ENCODE results near the gene PKNOX2.

PKNOX2 gene

DNA sequence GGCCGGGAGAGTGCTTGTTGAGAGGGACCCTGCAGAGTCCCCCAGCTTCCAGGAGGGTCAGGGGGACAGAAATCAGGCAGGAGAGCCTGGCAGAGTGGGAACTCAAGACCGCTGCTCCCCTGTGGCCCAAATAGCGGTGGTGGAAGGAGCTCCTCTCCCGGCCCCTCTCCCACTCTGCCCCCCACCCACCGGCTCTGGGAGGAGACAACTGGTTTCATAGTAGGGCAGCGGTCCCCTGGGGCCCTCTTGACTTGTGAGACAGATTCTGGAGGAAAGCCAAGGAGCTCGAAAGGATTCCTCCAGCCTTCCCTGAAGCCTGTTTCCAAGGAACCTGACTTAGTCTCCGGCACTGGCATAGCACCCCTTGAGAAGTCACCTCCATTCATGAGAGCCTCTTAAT is 10.1 kb downstream of the PKNOX2 start:
- no peak for DNase-seq

DNA sequence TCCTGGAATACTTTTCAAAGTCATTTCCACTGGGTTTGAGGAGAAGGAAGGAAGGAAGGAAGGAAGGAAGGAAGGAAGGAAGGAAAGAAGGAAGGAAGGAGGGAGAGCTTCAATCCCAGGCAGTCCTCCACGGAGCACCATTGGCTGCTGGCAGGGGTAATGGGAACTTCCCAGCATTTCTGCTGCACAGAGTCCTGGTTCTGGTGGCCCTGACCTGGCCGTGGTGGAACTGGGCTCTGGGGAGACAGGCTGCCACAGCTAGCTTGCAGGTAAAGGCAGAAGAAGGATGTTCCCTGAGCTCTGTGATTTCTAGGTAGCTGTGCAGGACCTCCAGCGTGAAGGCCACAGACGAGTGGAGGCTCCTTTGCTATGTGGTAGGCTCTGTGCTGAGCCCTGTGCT is 10.6 kb downstream of the PKNOX2 start:
- no peak for DNase-seq

DNA sequence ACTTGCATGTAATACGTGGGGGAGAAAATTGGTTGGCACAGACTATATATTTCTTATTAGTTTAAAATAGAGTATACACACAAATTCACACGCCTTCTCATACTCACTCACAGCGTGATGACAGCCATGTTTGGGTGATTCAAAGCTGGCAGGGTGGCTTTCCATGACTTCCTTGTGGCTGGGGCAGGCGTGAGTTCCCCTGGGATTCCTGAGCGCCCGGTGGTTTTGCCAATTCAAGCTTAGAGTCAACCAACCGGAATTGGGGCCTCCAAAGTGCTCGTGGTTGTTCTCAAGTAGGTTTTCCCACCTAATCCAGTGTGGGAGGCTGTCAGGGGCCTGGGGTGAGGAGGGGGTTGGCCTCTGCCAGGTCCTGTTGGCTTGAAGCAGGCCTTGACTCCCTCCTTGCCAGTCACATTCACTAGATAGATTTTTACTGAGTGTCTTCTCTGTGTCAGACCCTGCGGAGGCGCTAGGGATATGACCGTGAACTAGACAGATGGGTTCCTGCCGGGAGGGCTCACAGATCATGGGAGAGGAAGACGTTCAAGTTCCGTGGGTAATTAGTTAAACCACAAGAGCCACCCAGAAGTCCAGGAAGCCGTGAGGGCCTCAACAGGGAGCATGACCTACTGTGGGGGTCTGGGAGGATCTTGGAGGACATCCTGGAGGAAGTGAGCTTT is 11.5 kb downstream of the PKNOX2 start:
- DNase-seq, result no peak

DNA sequence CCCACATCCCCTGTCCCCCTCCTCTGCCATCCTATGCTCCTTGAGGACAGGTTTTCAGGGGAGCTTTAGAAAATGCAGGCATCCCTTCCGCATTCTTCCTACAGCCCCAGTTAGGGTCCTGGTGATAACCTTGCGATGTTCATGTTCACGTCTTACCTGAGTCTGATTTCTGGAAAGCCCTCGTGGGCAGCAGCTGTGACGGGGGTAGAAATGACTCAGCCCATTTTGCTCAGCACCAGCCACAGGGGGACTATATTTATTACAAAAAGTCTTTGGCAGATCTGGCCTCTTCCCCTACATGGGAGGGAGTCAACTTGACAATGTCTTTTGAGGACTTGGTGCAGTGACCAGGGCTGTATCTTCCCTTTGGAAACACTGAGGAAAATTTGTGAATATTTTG is 12.3 kb downstream of the PKNOX2 start:
- DNase-seq, result no peak

DNA sequence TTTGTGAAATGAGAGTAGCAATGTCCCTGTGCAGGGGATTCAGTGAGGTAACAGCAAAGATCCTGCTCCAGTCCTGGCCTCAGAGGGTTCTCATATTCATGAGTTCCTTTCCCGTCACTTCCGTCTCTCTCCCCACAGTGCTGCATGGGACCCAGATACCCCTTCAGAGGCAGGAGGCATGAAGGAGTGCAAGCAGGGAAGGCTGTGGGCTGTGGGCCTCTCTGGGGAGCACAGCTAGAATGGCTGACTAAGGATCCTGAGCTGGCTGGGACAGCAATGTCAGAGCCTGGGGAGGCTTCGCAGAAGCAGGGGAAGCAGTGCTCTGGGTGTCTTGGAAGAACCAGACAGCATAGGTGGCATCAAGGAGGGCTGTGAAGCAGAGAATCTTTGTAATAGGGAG is 13.0 kb downstream of the PKNOX2 start:
- DNase-seq, result no peak

DNA sequence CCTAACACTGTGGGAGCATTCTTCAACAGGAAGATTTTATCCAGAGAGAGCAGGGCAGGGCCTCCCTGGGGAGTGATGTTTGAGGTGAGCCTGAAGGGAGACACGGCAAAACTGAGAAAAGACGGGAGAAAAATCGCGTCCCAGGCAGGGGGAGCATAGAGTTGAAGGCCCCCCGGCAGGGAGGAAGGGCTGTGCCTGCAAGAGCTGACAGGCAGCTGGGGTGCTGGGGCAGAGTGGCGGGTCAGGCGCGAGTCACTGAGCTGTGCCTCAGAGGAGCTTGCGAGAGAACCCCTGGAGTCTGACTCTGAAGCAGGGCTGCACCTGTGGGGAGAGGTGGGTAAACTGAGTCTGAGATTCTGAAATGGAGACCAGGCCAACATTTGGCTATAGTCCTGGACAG is 14.8 kb downstream of the PKNOX2 start:
- DNase-seq, result no peak

DNA sequence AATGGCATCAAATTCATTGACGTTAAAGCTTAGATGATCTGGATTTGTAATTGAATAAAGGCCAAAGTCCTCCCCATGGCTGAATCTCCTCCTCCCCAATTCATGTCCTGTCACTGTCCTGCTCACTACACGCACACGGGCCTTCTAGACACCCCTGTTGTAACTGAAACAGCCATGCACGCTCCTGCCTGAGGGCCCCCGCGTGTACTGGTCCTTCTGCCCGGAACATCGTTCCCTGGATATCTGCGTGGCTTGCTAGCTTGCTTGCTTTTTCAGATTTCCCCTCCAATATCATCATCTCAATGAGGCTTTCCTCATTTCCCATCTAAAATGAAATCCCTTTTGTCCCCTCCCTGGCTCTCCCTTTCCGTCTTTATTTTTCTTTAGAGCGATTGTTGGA is 15.3 kb downstream of the PKNOX2 start:
- DNase-seq, result no peak

DNA sequence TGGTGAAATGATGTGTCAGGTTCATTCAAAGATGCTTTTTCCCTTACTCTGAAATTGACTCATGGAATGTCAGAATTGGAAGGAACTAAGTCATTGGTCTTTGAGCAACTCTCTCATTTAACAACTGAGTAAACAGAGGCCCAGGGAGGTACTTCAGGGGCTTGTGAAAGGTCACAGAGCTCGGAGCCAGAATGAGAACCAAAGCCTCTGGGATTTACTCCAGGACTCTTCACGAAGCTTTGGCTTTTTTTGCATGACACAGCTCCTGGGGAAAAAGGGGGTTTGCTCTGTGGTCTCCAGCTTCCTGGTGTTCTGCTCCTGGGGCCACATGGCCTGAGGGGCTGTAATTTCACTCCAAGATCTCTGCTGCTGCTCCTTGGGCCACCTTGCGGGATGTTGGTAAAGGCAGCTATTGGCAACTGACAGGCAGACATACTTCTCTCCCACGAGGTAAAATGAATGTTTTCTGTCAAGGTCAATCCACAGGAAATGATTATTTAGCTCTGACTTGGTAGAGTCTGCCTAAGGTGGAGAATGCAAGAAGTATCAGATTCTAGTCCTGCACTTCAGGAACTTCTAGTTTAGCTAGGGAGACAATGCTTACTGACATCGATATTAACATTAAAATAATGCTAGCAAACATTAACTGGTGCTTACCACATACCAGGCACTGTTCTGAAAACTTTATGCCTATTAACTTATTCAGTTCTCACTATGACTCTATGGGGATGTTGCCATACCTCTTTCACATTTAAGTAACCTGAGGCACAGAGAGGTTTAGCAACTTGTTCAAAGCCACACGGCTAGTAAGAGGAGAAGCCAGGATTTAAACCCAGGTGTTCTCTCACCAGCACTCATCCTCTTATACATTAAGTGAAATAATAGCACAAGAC is 16.1 kb downstream of the PKNOX2 start:
- DNase-seq, result peak; percentile 47

DNA sequence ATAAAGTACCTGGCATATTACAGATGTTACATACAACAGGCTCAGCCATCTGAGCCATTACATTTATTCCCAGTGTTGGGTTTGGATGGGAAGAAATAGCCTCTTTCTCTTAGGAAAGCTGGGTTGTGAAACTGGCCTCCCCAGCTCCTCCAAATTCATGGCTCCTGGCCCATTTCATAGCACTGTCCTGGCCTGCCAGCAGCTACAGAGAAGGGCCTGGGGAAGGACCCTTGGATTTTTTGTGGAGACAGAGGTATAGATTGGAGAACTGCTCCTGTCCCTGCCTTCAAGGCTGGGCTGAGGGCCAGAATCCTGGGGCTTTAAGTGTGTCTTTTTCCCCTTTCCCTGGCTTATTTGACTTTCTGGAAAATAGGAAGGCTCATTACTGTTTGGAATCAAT is 18.0 kb downstream of the PKNOX2 start:
- no peak for DNase-seq

DNA sequence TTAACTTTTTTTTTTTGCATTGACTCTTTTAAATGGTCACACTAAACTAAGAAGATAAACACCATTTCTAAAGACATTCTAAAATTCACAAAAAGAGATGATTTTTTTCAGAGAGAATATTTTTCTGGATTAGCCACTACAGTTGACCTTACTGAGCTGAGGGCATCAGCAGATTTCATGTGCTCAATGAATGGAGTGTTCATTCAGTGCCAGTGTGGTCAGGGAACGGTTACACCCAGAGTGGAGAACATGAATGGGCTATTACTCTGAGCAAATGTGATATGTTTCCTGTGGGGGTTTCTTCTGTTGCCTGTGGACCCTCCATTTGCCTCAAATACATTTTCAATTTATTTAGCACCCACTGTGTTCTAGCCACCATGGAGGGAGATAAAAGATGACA is 19.1 kb downstream of the PKNOX2 start:
- DNase-seq, result no peak

DNA sequence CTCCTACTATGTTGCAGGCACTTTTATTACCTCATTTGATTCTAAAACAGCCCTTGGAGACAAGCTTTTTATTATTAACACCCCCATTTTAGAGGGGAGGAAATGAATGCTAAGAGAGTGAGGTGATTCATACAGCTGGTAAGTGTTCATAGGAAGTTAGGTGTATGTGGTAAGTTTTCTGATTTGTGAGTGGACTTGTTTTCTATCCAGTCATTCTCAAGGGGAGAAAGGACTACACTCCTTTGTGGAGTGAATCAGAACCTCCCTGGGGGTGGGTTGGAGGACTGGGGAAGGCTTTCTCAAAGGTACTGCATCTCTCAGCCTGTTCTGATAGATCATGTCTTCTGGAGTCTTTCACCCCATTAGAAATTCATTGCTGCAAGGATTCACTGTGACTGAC is 23.5 kb downstream of the PKNOX2 start:
- no peak for DNase-seq

DNA sequence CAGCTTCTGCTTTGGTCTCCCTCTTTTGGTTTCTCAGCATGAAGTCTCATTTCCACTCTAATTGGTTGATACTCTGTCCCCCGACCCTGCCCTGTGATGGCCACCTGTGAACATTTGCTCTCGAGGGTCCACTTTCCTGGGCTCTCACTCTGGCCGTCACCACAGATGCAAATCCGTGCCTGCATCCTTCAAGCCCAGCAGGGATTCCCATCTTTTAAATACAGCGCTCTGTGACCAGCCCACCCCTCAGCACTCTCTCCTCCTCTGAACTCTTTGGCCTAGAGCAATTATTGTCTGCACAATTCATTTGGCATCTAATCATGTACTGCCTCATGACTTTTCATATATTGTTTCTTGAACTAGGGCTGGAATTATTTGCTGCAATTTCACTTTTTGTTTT is 26.0 kb downstream of the PKNOX2 start:
- no peak for DNase-seq

DNA sequence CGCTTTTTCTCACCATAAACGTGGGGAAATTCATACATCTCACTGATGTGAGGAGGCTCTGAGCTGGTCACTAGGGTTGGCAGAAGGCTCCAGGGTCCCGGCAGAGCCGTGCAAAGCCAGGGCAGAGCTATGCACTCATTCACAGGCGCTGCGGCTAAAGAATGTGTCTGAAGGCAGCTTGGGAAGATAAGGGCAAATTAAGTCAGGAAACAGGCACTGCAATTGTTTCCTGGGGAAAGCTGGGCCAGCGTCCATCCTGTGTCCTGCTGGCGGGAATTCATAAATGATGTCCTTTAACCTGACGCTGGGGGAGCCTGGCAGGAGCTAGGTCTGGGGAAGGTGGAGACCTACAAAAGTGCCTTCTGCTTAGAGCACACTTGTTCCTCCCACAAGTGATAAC is 27.6 kb downstream of the PKNOX2 start:
- no peak for DNase-seq

DNA sequence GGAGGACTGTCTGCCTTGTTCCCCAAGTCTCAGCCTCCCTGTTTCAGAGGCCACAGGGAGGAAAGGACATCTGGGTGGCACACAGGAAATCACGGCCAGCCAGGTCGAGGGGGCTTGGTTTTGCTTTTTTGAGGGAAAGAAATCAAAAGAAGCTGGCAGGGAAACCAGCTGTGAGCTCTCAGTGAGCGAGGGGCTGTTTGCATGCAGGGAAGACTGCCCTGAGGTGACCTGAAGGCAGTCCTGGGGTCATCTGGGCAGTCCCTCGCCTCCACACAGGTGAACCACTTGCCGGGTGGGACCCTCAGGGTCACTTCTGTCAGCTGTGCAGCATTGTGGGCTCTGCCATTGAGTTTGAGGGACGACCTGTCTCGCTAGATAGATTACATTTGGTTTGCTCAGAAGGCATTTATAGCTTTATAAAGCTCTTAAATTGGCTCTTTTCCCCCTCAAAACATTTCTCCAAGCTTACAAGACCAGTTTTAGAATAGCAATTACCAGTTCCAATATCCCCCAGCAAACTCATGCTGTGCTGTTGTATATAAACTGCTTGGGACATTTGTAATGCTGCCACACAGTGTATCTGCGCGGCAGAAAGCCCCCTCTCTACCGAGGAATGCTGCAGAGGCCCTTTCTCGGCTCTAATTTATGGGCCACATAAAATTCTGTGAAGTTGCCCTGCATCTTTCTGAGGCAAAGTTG is 28.3 kb downstream of the PKNOX2 start:
- DNase-seq, result no peak

DNA sequence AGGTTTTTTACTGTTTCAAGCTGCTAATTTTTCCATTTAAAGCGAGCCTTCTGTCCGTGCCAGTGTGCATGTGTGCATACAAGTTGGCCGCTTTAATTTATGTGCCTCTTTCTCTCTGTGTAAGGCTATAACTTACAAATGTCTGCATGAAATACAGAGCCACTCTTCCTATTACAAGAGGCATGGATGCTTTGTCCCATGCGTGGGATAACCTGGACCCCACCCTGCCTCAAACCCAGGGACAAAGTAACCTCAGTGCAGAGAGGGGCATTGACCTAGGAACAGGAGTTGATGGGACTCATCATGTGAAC is 28.8 kb downstream of the PKNOX2 start:
- DNase-seq, result no peak

DNA sequence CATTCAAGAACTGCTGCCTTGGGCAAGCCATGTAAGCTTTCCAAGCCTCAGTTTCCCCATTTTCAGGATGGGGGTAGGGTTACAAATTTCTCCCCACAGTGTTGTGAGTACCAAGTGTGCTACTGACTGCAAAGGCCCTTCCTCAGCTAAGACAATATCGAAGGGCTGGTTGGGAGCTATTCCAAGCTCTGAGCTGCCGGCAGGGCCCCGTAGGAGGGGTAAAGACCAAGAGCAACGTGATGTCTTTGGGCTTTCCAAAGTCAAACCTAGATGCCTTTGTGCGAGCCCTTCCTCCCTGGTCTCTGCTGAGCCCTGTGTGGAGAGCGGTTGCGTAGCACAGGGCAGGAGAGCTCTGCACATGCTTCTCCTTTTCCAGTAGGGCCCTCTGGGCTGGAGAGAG is 29.3 kb downstream of the PKNOX2 start:
- no peak for DNase-seq

DNA sequence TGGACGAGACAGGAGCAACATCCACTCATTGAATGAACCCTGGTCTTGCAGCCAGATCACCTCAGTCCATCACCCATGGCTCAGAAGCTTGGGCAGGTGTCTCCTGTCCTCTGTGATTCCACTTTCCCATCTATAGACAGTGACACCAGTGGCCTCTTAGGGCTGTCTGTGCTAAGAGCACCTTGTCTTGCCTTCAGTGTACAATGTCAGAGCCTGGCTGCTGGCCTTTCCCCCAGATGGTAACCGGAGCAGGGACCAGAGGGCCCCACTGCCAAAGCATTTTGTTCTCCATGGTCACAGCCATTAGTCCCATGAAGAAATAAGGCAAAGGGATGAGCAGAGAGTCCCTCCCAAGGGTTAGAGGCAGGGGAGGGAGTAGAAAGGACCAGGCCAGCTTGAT is 35.4 kb downstream of the PKNOX2 start:
- DNase-seq, result no peak

DNA sequence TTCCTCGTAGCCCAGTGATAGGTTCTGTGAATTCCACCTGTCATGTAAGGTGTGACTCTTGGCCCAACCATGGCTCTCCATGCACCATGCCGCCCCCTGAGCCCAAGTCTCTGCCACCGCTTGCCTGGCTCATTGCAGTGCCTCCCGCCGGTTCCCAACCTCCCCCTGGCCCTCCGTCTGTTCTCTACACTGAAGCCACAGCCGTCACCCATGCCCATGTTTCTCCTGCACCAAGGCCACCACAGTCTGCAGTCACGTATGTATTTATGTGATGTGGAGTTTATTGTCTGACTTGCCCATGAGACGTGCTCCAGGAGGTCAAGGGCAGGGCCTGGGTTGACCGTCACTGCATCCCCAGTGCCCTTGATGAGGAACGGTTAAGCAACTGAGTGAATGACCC is 35.9 kb downstream of the PKNOX2 start:
- DNase-seq, result no peak

DNA sequence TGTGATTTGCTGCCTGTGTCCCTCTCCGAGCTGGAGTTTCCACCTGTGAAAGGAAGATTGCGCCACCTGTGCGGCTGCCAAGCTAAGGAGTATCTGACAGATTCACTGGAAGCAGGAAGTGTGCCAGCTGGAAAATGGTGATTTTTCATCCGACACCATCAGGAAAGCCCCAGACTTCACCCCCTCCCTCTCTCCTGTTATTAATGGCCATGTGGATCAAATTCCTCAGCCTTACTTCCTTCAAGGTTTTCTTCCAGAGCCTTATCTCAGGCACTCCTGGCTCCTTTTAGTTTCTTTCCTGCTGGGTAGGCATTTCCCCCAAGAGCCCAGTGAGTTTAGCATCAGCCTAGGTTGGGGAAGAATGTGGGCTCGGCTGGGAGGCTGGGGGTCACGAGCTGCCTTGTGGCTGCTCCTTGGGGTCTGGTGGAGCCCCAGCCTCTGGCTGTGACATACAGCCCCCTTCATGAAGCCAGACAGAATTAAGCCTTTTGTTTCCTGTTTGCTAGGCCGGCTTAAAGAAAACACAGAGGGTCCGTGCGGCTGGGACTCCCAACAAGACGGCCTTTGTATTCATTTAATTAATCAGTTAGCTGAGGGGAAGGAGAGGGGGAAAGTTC is 37.1 kb downstream of the PKNOX2 start:
- no peak for DNase-seq

DNA sequence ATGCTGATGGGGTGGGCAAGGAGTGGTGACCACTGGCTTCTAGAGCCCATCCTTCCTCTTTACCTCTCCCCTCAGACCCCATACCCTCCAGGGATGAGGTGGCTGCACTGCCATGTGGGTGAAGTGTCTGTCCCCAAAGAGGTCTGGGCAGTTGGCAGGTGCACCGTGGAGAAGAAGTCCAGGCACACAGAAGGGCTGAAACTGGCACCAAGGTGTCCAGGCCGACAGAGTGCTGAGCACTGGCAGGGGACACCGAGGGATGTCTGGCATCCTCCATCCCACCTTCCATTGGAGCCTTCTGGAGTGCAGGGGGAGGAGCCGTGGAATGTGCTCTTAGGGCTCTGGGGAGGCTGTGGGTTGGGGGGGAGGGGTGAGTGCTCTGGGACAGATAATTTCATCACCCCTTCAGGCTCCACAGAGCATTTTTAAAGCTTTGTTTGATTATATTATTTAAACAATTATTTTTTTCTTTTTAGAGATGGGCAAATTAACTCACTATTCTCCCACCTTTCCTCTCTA is 37.9 kb downstream of the PKNOX2 start:
- DNase-seq, result no peak

DNA sequence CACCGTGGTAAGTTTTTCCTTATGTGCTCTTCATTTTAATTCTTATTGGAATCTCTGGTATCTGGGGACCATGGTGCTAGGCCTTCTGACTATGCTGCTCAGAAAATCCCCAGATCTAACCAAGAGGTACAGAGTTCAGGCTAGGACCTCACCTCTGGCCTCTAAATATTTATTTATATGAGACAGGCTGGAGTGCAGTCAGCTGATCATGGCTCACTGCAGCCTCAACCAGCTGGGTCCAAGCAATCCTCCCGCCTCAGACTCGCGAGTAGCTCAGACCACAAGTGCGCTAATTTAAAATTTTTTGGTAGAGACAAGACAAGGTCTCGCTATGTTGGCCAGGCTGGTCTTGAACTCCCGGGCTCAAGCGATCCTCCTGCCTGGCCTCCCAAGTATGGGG is 38.4 kb downstream of the PKNOX2 start:
- no peak for DNase-seq

DNA sequence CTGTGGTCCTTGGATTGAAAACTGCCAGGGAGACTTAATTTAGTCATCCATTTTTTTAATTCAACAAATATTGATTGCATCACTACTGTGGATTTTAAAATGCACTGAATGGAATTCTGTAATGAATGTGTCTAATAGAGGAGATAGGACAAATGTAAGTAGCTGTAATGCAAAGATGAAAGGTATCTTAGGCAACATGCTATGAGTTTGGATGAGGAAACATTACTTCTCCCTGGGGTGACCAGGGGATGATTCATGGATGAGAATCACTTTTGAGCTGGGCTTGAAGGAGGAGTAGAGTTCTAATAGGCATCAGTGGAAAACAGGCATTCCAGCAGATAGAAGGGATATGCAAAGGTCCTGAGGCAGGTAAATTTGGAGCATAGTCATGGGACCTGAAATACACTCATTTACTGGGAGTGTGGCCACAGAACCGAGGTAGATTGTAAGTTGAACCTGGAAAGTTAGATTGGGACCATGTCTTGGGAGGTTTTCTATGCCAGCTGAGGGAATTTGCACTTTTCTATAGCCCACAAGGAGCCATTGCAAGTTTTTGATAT is 43.4 kb downstream of the PKNOX2 start:
- DNase-seq, result no peak

DNA sequence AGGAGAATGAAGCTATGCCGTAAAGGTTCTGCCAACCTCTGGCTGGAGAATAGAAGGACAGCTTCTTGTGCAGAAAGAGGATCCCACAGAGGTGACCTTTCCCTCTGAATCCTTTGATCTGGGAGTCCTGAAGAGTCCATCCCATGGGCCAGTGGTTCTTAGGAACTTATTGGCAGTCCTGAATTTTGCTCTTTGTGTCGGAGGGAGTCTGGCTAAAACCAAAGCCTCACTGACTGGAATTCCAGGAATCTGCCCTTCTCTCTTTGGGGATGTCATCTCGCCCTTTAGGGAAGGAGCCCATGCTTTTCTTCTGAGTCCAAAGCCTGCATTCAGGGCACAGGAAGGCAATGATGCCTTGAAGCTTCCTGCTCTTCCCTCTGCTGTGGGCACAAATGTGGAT is 45.5 kb downstream of the PKNOX2 start:
- DNase-seq, result no peak
